GM12878 (cell line): Measurements from ENCODE around the gene ZBTB7B.

Source experiments
- CTCF ChIP-seq, 3 experiments: IDR thresholded peaks in 2 of 3; conservative IDR thresholded peaks in 1 of 3; 2 replicates each; pipeline ENCODE4 v1.5.1; 2011; ENCODE audit warnings: low read depth in 3 of 3, low read length in 3 of 3, mild to moderate bottlenecking in 3 of 3, control low read depth in 2 of 3, moderate library complexity in 2 of 3, inconsistent platforms in 1 of 3, mixed read lengths in 1 of 3; ENCODE audit not compliant: control insufficient read depth in 2 of 3, insufficient read depth in 1 of 3; ENCODE audit errors: extremely low read depth in 1 of 3
- E4F1 ChIP-seq: fragments of 450-650 bp; IDR thresholded peaks from 2 replicates; pipeline ENCODE4 v1.6.1; 2018; ENCODE audit warnings: borderline replicate concordance, mild to moderate bottlenecking; ENCODE audit not compliant: partially characterized antibody
- EZH2 ChIP-seq: IDR thresholded peaks from 2 replicates; pipeline ENCODE4 v1.6.1; 2012; ENCODE audit warnings: low read depth, mild to moderate bottlenecking, control low read depth, inconsistent platforms, low read length, borderline replicate concordance; ENCODE audit not compliant: control insufficient read depth

- TF ChIP-seq E4F1 (no peak), EZH2 (no peak), CTCF (IDR thresholded peaks at IDR 0.05 in 2 of 3, conservative IDR thresholded peaks at IDR 0.05 in 1 of 3; ENCODE audit: control insufficient read depth in 2 of 3, extremely low read depth in 1 of 3, insufficient read depth in 1 of 3, low read depth in 3 of 3, low read length in 3 of 3) (no peak)
Observed at GRCh38 chr1:155017946-155018316, 15.3 kb downstream of the ZBTB7B start.
